ENCODE results near the gene MKNK2.

GRCh38 chr19:2089727-2090053, 38.6 kb upstream of the MKNK2 start:
- TF ChIP-seq POLR2A (IDR thresholded peaks at IDR 0.05) (no peak), CTCF (IDR thresholded peaks at IDR 0.05) (no peak), POLR2AphosphoS5 (IDR thresholded peaks at IDR 0.05) (no peak)

Measured in breast epithelium (tissue), 3 donors.